ENCODE data around the gene SEPSECS.

SEPSECS gene

DNA sequence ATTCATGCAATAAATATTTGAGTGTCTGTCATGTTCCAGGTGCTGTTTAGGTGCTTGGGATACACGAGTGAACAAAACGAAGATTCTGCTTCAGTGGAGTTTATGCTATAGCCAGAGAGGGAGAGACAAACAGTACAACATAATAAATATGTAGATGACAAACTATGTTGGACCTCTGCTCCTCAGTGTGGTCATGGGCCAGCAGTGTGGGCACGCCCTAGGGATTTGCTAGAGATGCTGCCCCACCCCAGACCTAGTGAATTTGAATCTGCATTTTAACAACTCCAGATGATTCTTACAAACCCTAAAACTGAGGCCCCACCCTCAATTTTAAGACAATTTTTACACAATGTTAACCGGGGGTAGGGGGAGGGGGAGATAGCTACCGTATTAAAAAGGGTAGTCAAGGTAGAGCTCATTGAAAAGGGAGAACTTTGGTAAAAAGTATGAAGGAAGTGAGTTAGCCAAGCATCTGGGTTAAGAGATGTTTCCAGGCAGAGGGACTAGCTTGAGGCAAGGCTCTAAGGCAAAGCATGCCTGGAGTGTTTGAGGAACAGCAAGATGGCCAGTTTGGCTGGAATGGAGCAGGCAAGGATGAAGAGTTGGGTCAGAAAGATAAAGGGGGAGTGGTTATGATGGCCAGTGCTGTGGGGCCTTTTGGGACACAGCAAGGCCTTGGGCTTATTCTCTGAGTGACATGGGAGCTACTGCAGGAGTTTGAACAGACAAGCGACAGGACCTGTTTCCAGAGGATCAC lies 42.4 kb downstream of the SEPSECS start:
- DNase-seq (ENCODE audit: extremely low read depth, low read depth) = no peak
- TF ChIP-seq, protein P1, sequence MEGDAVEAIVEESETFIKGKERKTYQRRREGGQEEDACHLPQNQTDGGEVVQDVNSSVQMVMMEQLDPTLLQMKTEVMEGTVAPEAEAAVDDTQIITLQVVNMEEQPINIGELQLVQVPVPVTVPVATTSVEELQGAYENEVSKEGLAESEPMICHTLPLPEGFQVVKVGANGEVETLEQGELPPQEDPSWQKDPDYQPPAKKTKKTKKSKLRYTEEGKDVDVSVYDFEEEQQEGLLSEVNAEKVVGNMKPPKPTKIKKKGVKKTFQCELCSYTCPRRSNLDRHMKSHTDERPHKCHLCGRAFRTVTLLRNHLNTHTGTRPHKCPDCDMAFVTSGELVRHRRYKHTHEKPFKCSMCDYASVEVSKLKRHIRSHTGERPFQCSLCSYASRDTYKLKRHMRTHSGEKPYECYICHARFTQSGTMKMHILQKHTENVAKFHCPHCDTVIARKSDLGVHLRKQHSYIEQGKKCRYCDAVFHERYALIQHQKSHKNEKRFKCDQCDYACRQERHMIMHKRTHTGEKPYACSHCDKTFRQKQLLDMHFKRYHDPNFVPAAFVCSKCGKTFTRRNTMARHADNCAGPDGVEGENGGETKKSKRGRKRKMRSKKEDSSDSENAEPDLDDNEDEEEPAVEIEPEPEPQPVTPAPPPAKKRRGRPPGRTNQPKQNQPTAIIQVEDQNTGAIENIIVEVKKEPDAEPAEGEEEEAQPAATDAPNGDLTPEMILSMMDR (IDR thresholded peaks at IDR 0.05; ENCODE audit: low read depth, low read length) = no peak

DNA sequence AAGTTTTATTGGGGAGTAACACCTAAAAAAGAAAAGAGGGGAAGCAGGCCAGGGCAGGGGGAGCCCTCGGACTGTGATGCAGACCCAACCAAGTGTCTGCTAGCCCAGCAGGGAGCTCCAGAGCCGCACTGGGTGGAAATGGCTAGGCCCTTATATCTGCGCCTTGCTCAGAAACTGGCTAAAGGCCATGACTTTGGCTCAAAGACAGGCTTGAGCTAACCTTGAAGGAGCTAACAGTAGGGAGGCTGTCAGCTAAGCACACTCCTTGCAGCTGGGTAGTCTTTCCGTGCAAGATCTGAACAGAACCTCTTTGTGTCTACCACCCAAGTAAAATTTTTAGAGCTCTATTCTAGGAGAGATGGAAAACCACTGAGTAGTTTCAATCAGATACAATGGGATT lies 43.0 kb downstream of the SEPSECS start:
- TF ChIP-seq, protein P1 (IDR thresholded peaks at IDR 0.05; ENCODE audit: low read depth, low read length) = no peak

DNA sequence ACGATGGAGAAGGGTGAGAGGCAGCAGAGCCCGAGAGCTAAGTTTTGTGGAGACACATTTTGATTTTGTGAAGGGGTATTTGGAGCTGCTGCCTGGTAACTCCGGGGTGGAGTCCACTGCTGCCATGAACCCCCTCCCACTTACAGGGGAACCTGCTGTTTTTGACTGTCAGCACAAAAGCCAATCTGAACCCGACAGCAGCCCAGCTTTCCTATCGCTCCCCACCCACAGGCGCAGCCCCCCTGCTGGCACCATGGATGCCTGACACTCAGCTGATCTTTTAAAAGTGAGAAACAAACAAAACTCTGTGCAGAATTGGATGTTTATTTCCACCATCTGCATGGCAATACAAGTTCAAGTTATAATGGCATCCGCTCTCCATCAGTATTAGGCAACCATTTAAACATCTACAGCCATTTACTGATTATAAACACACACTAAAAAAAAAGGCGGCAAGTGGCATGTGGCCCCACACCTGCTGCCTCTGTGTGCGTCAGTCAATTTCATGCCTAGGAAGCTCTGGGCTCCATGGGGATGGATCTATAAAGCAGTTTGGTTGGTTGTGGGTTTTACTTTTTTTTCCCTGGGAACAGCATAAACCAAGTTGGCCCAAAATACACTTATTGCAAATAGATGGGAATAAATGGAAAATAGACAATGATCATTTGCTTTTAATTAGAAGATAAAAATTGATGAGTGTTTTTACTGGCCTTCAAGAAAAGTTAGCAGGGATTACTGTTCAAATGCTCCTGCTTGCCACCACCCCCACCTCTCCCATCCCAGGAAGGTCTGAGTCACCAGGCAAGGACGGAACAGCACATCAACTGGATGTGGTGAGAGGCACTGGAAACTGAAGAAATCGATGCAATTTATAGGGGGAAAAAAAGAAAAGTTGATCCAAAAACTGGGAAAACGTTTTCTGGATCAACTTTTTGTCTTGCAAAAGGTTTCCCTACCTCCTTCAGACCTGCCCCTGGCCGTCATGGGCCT lies 46.0 kb downstream of the SEPSECS start:
- DNase-seq (ENCODE audit: extremely low read depth, low read depth) = peak; percentile 1
- TF ChIP-seq, protein P1 (IDR thresholded peaks at IDR 0.05; ENCODE audit: low read depth, low read length) = no peak

More for the DNA sequence above, 43.0 kb downstream of the SEPSECS start:
- DNase-seq (ENCODE audit: extremely low read depth, low read depth) = no peak

DNA sequence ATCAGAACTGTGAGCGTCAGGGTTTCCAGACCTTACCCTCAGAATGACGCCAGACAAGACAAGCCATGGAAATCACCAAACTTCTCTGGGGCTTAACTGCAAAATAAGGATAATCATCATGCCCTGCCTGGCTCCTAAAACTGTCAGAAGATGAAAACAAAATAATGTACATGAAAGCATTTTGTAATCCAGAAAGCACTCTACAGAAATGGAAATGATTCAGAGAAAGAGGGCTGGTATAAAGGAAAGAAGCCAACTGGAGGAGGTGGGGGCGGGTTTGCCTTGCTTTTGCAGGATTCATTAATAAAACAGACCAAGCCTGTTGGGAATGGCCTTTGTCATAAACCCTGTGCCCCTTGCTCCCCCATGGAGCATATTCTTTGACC lies 47.3 kb downstream of the SEPSECS start:
- TF ChIP-seq, protein P1 (IDR thresholded peaks at IDR 0.05; ENCODE audit: low read depth, low read length) = no peak
- no peak for DNase-seq (ENCODE audit: extremely low read depth, low read depth)

DNA sequence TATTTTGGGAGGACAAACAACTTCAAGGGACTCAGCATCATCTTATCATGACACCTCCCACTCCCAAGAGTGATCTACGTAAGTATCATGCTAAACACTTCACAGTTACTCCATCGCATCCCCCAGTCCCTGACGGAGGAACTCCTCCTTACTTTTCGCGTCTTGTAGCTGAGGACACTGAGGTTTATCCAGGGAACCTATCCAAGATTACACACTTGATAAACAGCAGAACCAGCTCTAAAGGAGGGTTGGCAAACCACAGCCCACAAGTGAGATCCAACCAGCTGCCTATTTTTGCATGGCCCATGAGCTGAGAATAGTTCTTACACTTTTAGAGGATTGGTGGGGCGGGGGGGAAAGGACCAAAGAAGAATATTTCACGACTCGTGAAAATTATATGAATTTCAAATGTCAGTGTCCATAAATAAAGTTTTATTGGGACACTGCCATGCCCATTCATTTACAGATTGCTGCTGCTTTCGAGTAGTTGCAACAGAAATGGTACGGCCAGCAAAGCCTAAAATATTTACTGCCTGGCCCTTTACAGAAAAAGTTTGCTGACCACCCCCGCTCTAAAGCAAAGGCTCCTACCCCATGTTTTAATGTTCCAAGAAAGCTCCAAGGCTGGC lies 47.8 kb downstream of the SEPSECS start:
- TF ChIP-seq, protein P1 (IDR thresholded peaks at IDR 0.05; ENCODE audit: low read depth, low read length) = no peak
- no peak for DNase-seq (ENCODE audit: extremely low read depth, low read depth)

DNA sequence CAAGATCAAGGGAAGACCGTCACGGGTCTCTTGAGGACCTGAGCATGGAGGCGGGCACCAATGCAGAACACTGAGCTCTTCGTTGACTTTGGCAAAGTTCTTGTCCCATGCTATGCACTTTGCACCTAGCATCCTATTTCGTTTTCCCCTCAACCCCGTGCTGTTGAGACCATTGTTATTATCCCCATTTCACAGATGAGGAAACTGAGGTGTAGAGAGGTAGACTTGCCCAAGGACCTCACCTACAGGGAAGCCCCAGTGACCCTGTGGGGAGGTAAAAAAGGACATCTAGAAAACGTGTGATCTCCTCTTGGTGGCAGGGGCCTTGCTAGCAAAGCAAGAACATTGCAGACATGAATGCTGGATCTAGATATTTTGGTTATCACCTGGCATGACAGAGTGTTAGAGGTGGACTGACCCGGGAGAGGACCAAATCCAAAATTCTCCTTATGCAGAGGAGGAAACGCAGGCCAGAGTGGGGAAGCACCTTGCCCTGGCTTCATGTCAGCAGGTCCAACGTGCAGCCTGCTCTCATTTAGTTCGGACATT lies 48.5 kb downstream of the SEPSECS start:
- TF ChIP-seq, protein P1 (IDR thresholded peaks at IDR 0.05; ENCODE audit: low read depth, low read length) = no peak
- DNase-seq (ENCODE audit: extremely low read depth, low read depth) = no peak

Measured in AG09319 (cell line).